GM12873 (cell line): ENCODE results near the gene MICOS13.

Experiments used
- TF ChIP-seq, protein P1 (sequence below): IDR thresholded peaks from 2 replicates; pipeline ENCODE4 v1.5.1; 2012; ENCODE audit warnings: low read depth, mild to moderate bottlenecking, moderate library complexity, low read length, control low read depth; ENCODE audit not compliant: insufficient read depth; ENCODE audit errors: missing control alignments

Gene MICOS13

DNA sequence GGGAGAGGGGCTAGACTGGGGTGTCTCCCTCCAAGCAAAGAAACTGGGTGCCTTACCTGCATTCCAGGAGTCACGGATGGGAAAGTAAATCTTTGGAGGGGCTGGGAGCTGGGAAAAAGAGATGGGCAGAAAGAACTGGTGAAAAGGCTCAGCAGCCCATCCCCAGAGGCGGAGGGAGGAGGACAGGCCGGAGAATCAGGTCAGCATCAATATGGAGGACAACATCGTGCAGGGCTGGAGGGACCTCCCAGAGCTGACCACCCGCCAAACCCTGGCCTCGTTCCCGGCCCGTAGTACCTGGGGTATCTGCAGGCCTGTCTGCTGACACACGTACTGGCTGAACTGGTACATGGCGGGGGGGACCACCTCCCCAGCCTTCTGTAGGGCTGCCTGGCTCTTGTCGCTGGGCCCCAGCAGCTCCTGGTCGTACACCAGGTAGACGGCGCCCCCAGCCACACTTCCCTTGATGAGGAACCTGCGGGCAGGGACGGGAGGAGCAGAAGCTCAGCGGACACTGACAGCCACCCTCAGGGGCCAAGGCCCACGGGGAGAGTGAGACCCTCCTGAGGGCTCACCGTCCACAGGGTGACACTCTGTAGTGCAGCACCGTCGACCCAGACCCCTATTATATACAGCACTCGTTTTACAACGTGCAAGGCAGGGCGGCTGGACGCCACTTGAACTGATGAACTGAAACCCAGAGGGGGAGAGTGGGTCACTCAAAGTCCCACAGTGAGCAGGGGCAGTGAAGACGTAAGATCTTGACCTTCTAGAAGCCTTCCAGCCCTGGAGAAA is 830 bp downstream of the MICOS13 start:
- TF ChIP-seq, protein P1, sequence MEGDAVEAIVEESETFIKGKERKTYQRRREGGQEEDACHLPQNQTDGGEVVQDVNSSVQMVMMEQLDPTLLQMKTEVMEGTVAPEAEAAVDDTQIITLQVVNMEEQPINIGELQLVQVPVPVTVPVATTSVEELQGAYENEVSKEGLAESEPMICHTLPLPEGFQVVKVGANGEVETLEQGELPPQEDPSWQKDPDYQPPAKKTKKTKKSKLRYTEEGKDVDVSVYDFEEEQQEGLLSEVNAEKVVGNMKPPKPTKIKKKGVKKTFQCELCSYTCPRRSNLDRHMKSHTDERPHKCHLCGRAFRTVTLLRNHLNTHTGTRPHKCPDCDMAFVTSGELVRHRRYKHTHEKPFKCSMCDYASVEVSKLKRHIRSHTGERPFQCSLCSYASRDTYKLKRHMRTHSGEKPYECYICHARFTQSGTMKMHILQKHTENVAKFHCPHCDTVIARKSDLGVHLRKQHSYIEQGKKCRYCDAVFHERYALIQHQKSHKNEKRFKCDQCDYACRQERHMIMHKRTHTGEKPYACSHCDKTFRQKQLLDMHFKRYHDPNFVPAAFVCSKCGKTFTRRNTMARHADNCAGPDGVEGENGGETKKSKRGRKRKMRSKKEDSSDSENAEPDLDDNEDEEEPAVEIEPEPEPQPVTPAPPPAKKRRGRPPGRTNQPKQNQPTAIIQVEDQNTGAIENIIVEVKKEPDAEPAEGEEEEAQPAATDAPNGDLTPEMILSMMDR: no peak

DNA sequence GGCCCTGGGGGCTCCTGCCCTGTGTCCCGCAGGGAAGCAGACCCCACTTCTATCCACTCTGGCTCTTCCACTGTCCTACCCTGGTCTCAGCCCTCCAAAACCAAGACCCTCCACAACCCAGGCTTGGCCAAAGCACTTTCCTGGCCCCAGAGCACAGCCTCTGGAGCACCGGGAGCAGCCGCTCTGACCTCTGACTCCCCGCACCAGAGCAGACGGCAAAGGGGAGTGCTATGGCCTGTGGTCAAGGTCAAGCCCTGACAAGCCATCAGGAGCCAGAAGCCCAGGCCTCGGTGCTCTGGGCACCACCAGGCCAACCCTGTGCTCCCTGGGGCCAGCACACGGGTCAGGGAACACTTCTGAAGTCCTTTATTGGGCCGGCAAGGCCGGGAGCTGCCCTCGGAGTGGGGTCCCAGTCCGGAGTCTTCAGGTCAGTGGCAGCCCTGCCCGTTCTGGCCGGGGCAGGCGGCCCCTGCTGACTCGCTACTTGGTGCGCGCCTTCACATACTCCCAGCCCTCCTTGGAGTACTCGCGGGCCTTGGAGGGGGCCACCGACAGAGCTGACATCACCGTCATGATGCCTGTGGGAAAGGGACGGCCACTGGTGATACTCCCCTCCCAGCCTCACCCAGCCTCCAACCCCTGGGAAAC is 2.1 kb downstream of the MICOS13 start:
- TF ChIP-seq, protein P1: no peak

DNA sequence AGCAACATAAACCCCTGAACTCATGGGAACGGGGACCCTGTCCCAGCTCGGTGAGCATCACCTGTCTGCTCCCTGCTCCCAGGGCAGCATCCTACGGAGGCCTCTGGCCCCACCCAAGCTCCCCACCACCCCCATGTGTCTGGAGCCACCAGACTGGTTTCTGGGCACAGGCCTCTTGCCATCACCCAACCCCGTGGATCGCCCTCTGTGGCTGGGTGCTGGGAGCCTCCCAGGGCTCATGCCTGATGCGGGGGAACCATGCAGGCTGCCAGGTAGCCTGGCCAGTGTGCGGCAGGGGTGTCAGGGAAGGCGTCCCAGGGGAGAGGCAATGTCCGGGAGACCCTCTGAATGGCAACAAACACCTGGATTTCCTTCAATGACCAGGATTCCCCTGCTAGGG is 2.7 kb downstream of the MICOS13 start:
- TF ChIP-seq, protein P1: no peak

DNA sequence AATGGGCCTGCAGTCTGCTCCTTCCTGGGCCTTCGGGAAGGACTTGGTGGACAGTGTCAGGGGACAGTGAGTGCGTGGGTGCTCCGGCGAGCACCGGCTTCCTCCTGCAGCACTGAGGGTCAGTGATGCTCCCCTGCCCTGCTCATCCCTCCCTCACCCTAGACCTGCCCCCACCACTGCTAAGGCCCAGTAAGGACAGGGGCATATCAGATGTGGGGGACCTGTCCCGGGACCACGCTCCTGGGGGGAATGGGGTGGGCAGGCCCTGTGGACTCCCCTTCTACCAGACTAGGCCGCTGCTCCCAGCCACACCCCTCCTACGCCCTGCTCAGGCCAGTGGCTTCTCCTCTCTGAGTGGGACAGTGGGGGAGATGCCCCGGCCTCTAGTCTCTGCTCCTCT is 3.2 kb downstream of the MICOS13 start:
- TF ChIP-seq, protein P1: no peak

DNA sequence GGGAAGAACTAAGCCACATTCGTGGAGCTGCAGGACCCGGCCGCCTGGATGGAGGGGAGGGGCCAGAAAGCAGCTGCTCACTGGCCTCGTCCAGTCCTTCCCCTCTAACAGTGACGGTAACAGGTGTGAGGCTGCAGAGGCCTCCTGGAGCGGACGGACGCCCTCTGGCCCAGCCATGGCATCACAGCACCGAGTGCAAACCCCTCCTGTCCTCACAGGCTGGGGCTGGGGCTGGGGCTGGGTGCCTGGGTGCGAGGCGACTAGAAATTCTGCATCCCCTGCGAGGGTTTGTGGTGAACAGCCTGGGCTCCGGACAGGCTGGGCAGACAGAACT is 3.6 kb downstream of the MICOS13 start:
- TF ChIP-seq, protein P1: no peak

DNA sequence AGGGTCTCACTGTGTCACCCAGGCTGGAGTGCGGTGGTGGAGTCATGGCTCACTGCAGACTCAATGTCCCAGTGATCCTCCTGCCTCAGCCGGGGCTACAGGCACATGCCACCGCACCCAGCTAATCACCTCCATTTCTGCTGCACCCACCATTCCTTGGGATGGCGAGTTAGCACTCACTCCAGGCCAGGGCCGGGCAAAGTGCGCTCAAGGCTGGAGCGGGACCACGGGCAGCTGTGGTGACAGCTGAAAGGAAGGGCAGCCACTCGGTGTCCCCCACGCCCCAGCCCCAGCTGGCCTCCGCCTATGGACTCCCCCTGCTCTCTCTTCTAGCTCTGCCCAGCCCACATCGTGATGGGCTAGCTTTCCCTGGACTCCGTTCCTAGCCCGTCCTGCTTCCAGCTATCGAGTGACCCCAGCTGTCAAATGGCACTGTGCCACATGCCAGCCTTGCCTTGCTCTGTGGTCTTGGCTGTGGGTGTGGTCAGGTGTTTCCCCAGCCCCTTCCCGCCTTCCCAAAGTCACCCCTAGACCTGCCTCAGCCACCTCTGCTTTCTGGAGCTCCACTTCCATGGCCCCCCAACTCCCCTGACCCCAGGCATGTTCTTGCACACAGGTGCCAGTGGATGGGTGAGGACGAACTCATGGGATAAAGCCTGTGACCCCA is 4.1 kb downstream of the MICOS13 start:
- TF ChIP-seq, protein P1: no peak

DNA sequence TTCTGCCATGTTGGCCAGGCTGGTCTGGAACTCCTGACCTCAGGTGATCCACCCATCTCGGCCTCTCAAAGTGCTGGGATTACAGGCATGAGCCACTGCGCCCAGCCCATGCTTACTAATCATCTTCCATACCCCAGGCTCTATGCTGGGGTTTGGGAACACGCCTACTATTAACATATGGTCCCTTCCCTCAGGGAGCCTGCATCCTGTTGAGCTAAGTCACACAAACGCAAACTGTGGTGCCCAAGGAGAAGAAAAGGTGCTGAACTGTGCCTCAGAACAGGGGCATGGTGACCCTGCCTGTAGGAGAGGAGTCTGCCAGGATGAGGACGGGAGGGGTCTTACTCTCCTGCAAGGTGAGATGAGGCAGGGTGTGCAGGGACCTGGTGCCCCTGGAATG is 5.6 kb downstream of the MICOS13 start:
- TF ChIP-seq, protein P1: no peak
